22Rv1 (cell line): ENCODE data around the gene SURF2.

Experiments
- ZFX ChIP-seq: fragments of 450-650 bp; IDR thresholded peaks from 2 replicates; pipeline ENCODE4 v1.6.1; 2017; ENCODE audit warnings: antibody characterized with exemption, borderline replicate concordance
- TF ChIP-seq, protein P1 (sequence below): fragments of 450-650 bp; IDR thresholded peaks from 2 replicates; pipeline ENCODE4 v1.5.1; 2017; ENCODE audit warnings: mild to moderate bottlenecking

DNA sequence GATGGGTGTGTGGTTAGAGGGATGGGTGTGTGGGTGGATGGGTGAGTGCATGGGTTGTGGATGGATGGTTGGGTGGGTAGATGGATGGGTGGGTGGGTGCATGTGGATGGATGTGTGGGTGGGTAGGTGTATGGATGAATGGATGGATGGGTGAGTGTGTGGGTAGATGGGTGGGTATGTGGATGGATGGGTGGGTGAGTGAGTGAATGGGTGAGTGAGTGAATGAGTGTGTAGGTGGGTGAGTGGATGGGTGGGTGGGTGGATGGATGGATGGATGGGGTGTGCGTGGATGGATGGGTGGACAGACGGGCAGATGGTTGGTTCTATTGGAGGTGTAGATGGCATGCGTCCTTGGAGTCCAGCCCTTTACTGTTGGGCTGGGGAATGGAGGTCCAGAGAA lies 37.0 kb downstream of the SURF2 start:
- TF ChIP-seq, protein P1, sequence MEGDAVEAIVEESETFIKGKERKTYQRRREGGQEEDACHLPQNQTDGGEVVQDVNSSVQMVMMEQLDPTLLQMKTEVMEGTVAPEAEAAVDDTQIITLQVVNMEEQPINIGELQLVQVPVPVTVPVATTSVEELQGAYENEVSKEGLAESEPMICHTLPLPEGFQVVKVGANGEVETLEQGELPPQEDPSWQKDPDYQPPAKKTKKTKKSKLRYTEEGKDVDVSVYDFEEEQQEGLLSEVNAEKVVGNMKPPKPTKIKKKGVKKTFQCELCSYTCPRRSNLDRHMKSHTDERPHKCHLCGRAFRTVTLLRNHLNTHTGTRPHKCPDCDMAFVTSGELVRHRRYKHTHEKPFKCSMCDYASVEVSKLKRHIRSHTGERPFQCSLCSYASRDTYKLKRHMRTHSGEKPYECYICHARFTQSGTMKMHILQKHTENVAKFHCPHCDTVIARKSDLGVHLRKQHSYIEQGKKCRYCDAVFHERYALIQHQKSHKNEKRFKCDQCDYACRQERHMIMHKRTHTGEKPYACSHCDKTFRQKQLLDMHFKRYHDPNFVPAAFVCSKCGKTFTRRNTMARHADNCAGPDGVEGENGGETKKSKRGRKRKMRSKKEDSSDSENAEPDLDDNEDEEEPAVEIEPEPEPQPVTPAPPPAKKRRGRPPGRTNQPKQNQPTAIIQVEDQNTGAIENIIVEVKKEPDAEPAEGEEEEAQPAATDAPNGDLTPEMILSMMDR: no peak
- no peak for TF ChIP-seq ZFX
